ENCODE data around the gene PTPRG. TPM values are rescaled to one million over a fixed set of nuclear protein-coding genes. Genes with fewer than 3 reads are reported as not detected.

Gene PTPRG
- total RNA-seq, 3 donors from 2014 or later (not counting 1 experiment from before 2014, with no cell fraction given): 1.0 to 2.9 (median 2.5) TPM

- 84% methylated on average over 2 of the region's 2 CpGs for WGBS (ENCODE audit: insufficient coverage)
- Histone ChIP-seq H3K4me3 (ENCODE audit: low read length) (no peak overlapping the region), H3K9me3 (ENCODE audit: control insufficient read depth, insufficient read depth, low read length) (no peaks in the 10 kb centered on the region), H3K36me3 (ENCODE audit: control insufficient read depth, insufficient read depth, low read length) (no peaks in the 10 kb centered on the region), H3K27ac (ENCODE audit: low read length) (no peak overlapping the region), H3K4me1 (ENCODE audit: control insufficient read depth, insufficient read depth, low read length) (no peaks in the 10 kb centered on the region), H3K27me3 (ENCODE audit: control insufficient read depth, insufficient read depth, low read length) (no peaks in the 10 kb centered on the region)
- no peak for TF ChIP-seq CTCF (IDR thresholded peaks at IDR 0.05)
- H3K27ac Mint-ChIP-seq: no peak overlapping the region
- DNase-seq (no peak), ATAC-seq (no peak)
- H3K9me3 Mint-ChIP-seq: peaks cover 2% of the 10 kb centered on the region in 2 donors
- no peaks in the 10 kb centered on the region for H3K4me1 Mint-ChIP-seq
- intact Hi-C loops (cut with micrococcal nuclease): no loop called here
- H3K4me3 Mint-ChIP-seq: no peak overlapping the region
- no peaks in the 10 kb centered on the region for H3K27me3 Mint-ChIP-seq (ENCODE audit: low read depth in 2 of 2)
- no peaks in the 10 kb centered on the region for H3K36me3 Mint-ChIP-seq
Observed at GRCh38 chr3:62149962-62150361, 588.6 kb downstream of the PTPRG start.

GRCh38 chr3:62151591-62151990, 590.2 kb downstream of the PTPRG start:
- H3K4me3 Mint-ChIP-seq: no peak overlapping the region
- H3K4me1 Mint-ChIP-seq: no peaks in the 10 kb centered on the region
- 80% methylated on average over 1 of the region's 1 CpG for whole genome bisulfite sequencing (ENCODE audit: insufficient coverage)
- no peaks in the 10 kb centered on the region for H3K36me3 Mint-ChIP-seq
- Histone ChIP-seq H3K9me3 (ENCODE audit: control insufficient read depth, insufficient read depth, low read length) (no peaks in the 10 kb centered on the region), H3K27me3 (ENCODE audit: control insufficient read depth, insufficient read depth, low read length) (no peaks in the 10 kb centered on the region), H3K4me3 (ENCODE audit: low read length) (no peak overlapping the region), H3K36me3 (ENCODE audit: control insufficient read depth, insufficient read depth, low read length) (no peaks in the 10 kb centered on the region), H3K27ac (ENCODE audit: low read length) (no peak overlapping the region), H3K4me1 (ENCODE audit: control insufficient read depth, insufficient read depth, low read length) (no peaks in the 10 kb centered on the region)
- DNase-seq (no peak), ATAC-seq (no peak)
- intact Hi-C loops (cut with micrococcal nuclease): no loop called here
- H3K27ac Mint-ChIP-seq: no peak overlapping the region
- H3K9me3 Mint-ChIP-seq: peaks cover 2% of the 10 kb centered on the region in 2 donors
- no peak for TF ChIP-seq CTCF (IDR thresholded peaks at IDR 0.05)
- H3K27me3 Mint-ChIP-seq (ENCODE audit: low read depth in 2 of 2): no peaks in the 10 kb centered on the region

GRCh38 chr3:62153231-62153630, 591.9 kb downstream of the PTPRG start:
- H3K9me3 ChIP-seq (ENCODE audit: control insufficient read depth, insufficient read depth, low read length): no peaks in the 10 kb centered on the region
- DNase-seq (no peak), ATAC-seq (no peak)
- H3K4me1 ChIP-seq (ENCODE audit: control insufficient read depth, insufficient read depth, low read length): no peaks in the 10 kb centered on the region
- no peak overlapping the region for H3K4me3 Mint-ChIP-seq
- no peak overlapping the region for H3K27ac ChIP-seq (ENCODE audit: low read length)
- H3K36me3 Mint-ChIP-seq: no peaks in the 10 kb centered on the region
- intact Hi-C loops (cut with micrococcal nuclease): no loop called here
- TF ChIP-seq CTCF (IDR thresholded peaks at IDR 0.05): no peak
- no peaks in the 10 kb centered on the region for H3K4me1 Mint-ChIP-seq
- H3K27me3 ChIP-seq (ENCODE audit: control insufficient read depth, insufficient read depth, low read length): no peaks in the 10 kb centered on the region
- H3K36me3 ChIP-seq (ENCODE audit: control insufficient read depth, insufficient read depth, low read length): no peaks in the 10 kb centered on the region
- H3K9me3 Mint-ChIP-seq: peaks cover 2 to 6% of the 10 kb centered on the region in 2 donors
- no peak overlapping the region for H3K4me3 ChIP-seq (ENCODE audit: low read length)
- H3K27ac Mint-ChIP-seq: no peak overlapping the region
- 71% methylated on average over 1 of the region's 1 CpG for WGBS (ENCODE audit: insufficient coverage)
- no peaks in the 10 kb centered on the region for H3K27me3 Mint-ChIP-seq (ENCODE audit: low read depth in 2 of 2)

GRCh38 chr3:62154457-62155148, 593.2 kb downstream of the PTPRG start:
- intact Hi-C loops (cut with micrococcal nuclease): no loop called here
- no peak for TF ChIP-seq CTCF (IDR thresholded peaks at IDR 0.05)
- H3K27ac Mint-ChIP-seq: no peak overlapping the region
- DNase-seq (no peak), ATAC-seq (no peak)
- no peak overlapping the region for H3K4me3 ChIP-seq (ENCODE audit: low read length)
- H3K36me3 Mint-ChIP-seq: no peaks in the 10 kb centered on the region
- no peaks in the 10 kb centered on the region for H3K27me3 Mint-ChIP-seq (ENCODE audit: low read depth in 2 of 2)
- H3K4me3 Mint-ChIP-seq: no peak overlapping the region
- no peaks in the 10 kb centered on the region for H3K27me3 ChIP-seq (ENCODE audit: control insufficient read depth, insufficient read depth, low read length)
- H3K36me3 ChIP-seq (ENCODE audit: control insufficient read depth, insufficient read depth, low read length): no peaks in the 10 kb centered on the region
- 89% methylated on average over 13 of the region's 13 CpGs for WGBS (ENCODE audit: insufficient coverage)
- no peaks in the 10 kb centered on the region for H3K4me1 ChIP-seq (ENCODE audit: control insufficient read depth, insufficient read depth, low read length)
- no peaks in the 10 kb centered on the region for H3K4me1 Mint-ChIP-seq
- H3K9me3 ChIP-seq (ENCODE audit: control insufficient read depth, insufficient read depth, low read length): no peaks in the 10 kb centered on the region
- H3K27ac ChIP-seq (ENCODE audit: low read length): no peak overlapping the region
- H3K9me3 Mint-ChIP-seq: peaks cover 2 to 6% of the 10 kb centered on the region in 2 donors

All from natural killer cell (primary cell).